Measurements from ENCODE around the gene HTR3E. TPM values are rescaled to one million over a fixed set of nuclear protein-coding genes. Genes with fewer than 3 reads are reported as not detected.
A peak's percentile ranks its signal among the peaks of the same experiment; 100 is the strongest.
"Not testable (repeated sequence)": the region's sequence is repeated elsewhere in the genome, so short reads cannot be mapped to it uniquely, and the experiment has no call there.

HTR3E gene
- total RNA-seq (2014; rRNA removed; shearing (Covaris generic)) = not detected in 2 replicates

- DNase-seq (ENCODE audit: low read depth) = no peak
These were observed at the start of gene HTR3E for GRCh38 chr3:184096811-184097383. Gene HTR3E, plus strand, starts transcription at chr3:184097064. Its CDS starts 466 bp downstream, at chr3:184097530.

- no peak for DNase-seq (ENCODE audit: low read depth)
These were observed 46.5 kb upstream of the HTR3E start for GRCh38 chr3:184050217-184050847.

GRCh38 chr3:184052767-184053166 lies 44.1 kb upstream of the HTR3E start, which contains the start of gene HTR3C:
Gene HTR3C, plus strand, starts transcription at chr3:184053047. Its CDS starts 34 bp downstream, at chr3:184053081.
- DNase-seq (ENCODE audit: low read depth) = no peak

- DNase-seq (ENCODE audit: low read depth) = peak; percentile 42
These were observed 38.8 kb upstream of the HTR3E start for GRCh38 chr3:184058029-184058428.

GRCh38 chr3:184059424-184059823 lies 37.4 kb upstream of the HTR3E start:
- DNase-seq (ENCODE audit: low read depth) = no peak

- no peak for DNase-seq (ENCODE audit: low read depth)
These were observed 34.2 kb upstream of the HTR3E start for GRCh38 chr3:184062637-184063036.

- no peak for DNase-seq (ENCODE audit: low read depth)
These were observed 30.7 kb upstream of the HTR3E start for GRCh38 chr3:184066211-184066610.

- DNase-seq (ENCODE audit: low read depth) = no peak
These were observed 29.2 kb upstream of the HTR3E start for GRCh38 chr3:184067573-184068055.

GRCh38 chr3:184068344-184068743 lies 28.5 kb upstream of the HTR3E start:
- DNase-seq (ENCODE audit: low read depth) = no peak

GRCh38 chr3:184071142-184071541 lies 25.7 kb upstream of the HTR3E start:
- not testable (repeated sequence) for DNase-seq (ENCODE audit: low read depth)

- no peak for DNase-seq (ENCODE audit: low read depth)
These were observed 23.2 kb upstream of the HTR3E start for GRCh38 chr3:184073621-184074020.

- no peak for DNase-seq (ENCODE audit: low read depth)
These were observed 21.0 kb upstream of the HTR3E start for GRCh38 chr3:184075901-184076300.

- no peak for DNase-seq (ENCODE audit: low read depth)
These were observed 19.0 kb upstream of the HTR3E start for GRCh38 chr3:184077881-184078280.

- no peak for DNase-seq (ENCODE audit: low read depth)
These were observed 18.0 kb upstream of the HTR3E start for GRCh38 chr3:184078851-184079250.

GRCh38 chr3:184081116-184081830 lies 15.6 kb upstream of the HTR3E start:
- no peak for DNase-seq (ENCODE audit: low read depth)

- DNase-seq (ENCODE audit: low read depth) = no peak
These were observed 14.8 kb upstream of the HTR3E start for GRCh38 chr3:184082034-184082433.

GRCh38 chr3:184082465-184082864 lies 14.4 kb upstream of the HTR3E start:
- no peak for DNase-seq (ENCODE audit: low read depth)

GRCh38 chr3:184085389-184085852 lies 11.4 kb upstream of the HTR3E start:
- peak; percentile 15 for DNase-seq (ENCODE audit: low read depth)

GRCh38 chr3:184092199-184092598 lies 4.7 kb upstream of the HTR3E start:
- DNase-seq (ENCODE audit: low read depth) = no peak

- no peak for DNase-seq (ENCODE audit: low read depth)
These were observed 692 bp downstream of the HTR3E start for GRCh38 chr3:184097556-184097955.

- DNase-seq (ENCODE audit: low read depth) = no peak
These were observed 3.2 kb downstream of the HTR3E start for GRCh38 chr3:184099806-184100686.

GRCh38 chr3:184110316-184110725 lies 13.5 kb downstream of the HTR3E start:
- DNase-seq (ENCODE audit: low read depth) = peak; percentile 75
